ENCODE results near the gene IL31. TPM values are rescaled to one million over a fixed set of nuclear protein-coding genes. Genes with fewer than 3 reads are reported as not detected.
A peak's percentile ranks its signal among the peaks of the same experiment; 100 is the strongest.
"Not testable (repeated sequence)": the region's sequence is repeated elsewhere in the genome, so short reads cannot be mapped to it uniquely, and the experiment has no call there.

Gene IL31
- total and polyA plus RNA-seq, 4 experiments from 2014 or later, result not detected

DNA sequence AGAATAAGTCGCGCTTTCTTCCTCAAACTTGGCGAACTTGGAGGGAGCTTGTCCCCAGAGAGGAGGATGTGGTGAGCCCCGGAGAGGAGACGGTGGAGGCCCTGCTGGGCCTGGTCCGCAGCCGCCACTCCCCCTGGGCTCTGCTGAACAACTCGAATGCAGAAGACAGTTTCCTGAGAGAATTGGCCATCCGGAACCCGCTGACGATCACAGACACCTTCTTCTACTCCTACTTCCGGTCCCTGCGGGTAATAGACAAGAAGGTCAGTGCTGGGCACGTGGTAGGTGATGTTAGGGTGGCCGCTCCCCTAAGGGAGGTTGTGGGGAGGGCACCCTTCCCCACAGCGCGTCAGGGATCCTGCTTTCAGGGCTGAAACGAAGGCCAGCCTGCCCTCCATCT is 10.5 kb upstream of the IL31 start:
- Mint-ChIP-seq H3K4me3 (peak overlapping the region in 5 of 8 donors; percentile 20 to 59 (median 54)), H3K9me3 (no peaks in the 10 kb centered on the region), H3K36me3 (no peaks in the 10 kb centered on the region), H3K27me3 (peaks cover 3 to 6% of the 10 kb centered on the region in 2 donors), H3K4me1 (peaks cover 0 to 8% (median 3%) of the 10 kb centered on the region in 4 donors), H3K27ac (no peak overlapping the region)
- ChIA-PET CTCF (ENCODE audit: partially characterized antibody) (no interaction called here), POLR2A (ENCODE audit: partially characterized antibody) (no interaction called here)
- Histone ChIP-seq H3K36me3 (ENCODE audit: insufficient read depth, low read length) (no peaks in the 10 kb centered on the region), H3K4me1 (ENCODE audit: insufficient read depth, low read length) (no peaks in the 10 kb centered on the region), H3K9me3 (ENCODE audit: control insufficient read depth in 1 of 2, low read length in 2 of 2) (no peaks in the 10 kb centered on the region), H3K4me3 (ENCODE audit: low read length in 2 of 2) (no peak overlapping the region), H3K27me3 (ENCODE audit: insufficient read depth, low read length) (no peaks in the 10 kb centered on the region), H3K27ac (ENCODE audit: low read depth, low read length) (no peak overlapping the region)
- DNase-seq, result no peak
- intact Hi-C loops (cut with micrococcal nuclease), result no loop called here

DNA sequence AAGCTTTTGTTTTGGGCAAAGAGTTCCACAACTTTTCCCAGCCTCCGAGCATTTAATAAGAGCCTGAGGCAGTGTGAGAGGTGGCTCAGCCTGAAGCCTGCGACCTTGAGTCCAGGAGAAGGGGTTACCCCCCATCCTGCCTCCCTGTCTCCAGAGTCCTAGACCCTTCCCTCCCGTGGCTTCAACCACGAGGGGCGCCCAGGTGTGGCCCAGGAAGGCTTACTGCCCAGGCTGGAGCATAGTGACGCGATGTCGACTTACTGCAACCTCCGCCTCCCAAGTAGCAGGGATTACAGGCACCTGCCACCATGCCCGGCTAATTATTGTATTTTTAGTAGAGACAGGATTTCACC is 9.5 kb upstream of the IL31 start:
- Mint-ChIP-seq H3K9me3 (no peaks in the 10 kb centered on the region), H3K27ac (no peak overlapping the region), H3K4me3 (peak overlapping the region in 6 of 8 donors; percentile 8 to 77 (median 27)), H3K4me1 (peaks cover 0 to 8% (median 3%) of the 10 kb centered on the region in 4 donors), H3K27me3 (peaks cover 3 to 6% of the 10 kb centered on the region in 2 donors), H3K36me3 (no peaks in the 10 kb centered on the region)
- Histone ChIP-seq H3K36me3 (ENCODE audit: insufficient read depth, low read length) (no peaks in the 10 kb centered on the region), H3K9me3 (ENCODE audit: control insufficient read depth in 1 of 2, low read length in 2 of 2) (no peaks in the 10 kb centered on the region), H3K27ac (ENCODE audit: low read depth, low read length) (no peak overlapping the region), H3K4me1 (ENCODE audit: insufficient read depth, low read length) (no peaks in the 10 kb centered on the region), H3K27me3 (ENCODE audit: insufficient read depth, low read length) (no peaks in the 10 kb centered on the region), H3K4me3 (ENCODE audit: low read length in 2 of 2) (peak overlapping the region in 1 of 2 donors; percentile 18)
- ChIA-PET POLR2A (ENCODE audit: partially characterized antibody) (interaction anchor here (1.1 to 1.3 kb wide), 2 partner anchors 42 to 95 kb away, joined by 3 to 7 read pairs; partner anchors contain the start of gene DIABLO), CTCF (ENCODE audit: partially characterized antibody) (no interaction called here)
- intact Hi-C loops (cut with micrococcal nuclease), result no loop called here
- no peak for DNase-seq

DNA sequence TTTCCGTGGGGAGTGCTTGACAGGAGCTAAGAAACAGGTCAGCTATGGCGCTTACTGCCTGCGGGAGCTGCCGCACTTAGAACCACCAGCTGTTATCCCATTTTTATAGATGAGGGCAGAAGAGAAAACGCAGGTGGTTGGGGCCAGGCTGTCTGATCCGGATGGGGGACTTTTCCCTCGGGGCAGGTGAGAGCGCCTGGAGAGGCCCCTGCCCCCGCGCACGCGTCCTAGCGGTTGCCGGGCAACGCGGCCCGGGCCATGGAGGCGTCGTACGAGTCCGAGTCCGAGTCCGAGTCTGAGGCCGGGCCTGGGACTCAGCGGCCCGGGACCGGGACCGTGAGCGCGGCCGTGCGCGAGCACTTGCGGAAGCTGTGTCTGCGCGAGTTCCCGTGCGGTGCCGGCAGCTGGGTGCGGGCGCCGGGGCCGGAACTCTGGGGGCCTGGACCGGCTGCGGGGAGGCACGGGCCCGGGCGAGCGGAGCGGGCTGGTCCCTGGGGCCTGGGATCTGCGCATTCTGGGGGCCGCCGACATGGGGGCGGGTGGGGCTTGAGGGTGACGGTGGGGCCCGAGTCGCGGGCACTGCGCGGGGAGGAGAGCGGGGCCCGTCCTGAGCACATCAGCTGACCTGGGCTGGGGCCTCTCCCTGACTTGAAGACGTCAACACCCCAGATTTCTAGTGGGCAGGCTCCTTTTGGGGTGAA is 9.0 kb upstream of the IL31 start, which contains the start of gene LRRC43:
Gene LRRC43, plus strand, starts transcription at position 237 of the 701 bp plus-strand sequence. Its CDS starts 22 bp downstream, at position 259.
- Histone ChIP-seq H3K4me3 (ENCODE audit: low read length in 2 of 2) (peak within 1 kb of the TSS in 1 of 2 donors; percentile 18), H3K9me3 (ENCODE audit: control insufficient read depth in 1 of 2, low read length in 2 of 2) (no peaks in the 10 kb centered on the region), H3K36me3 (ENCODE audit: insufficient read depth, low read length) (no peaks in the 10 kb centered on the region), H3K4me1 (ENCODE audit: insufficient read depth, low read length) (no peaks in the 10 kb centered on the region), H3K27ac (ENCODE audit: low read depth, low read length) (no peak within 1 kb of the TSS), H3K27me3 (ENCODE audit: insufficient read depth, low read length) (no peaks in the 10 kb centered on the region)
- H3K27ac Mint-ChIP-seq, result peak within 1 kb of the TSS in 1 of 7 donors; percentile 22
- H3K36me3 Mint-ChIP-seq, result no peaks in the 10 kb centered on the region
- peak within 1 kb of the TSS; percentile 70 to 91 (median 82) for H3K4me3 Mint-ChIP-seq
- H3K4me1 Mint-ChIP-seq, result peaks cover 0 to 8% (median 3%) of the 10 kb centered on the region in 4 donors
- peak in 3 of 5 donors; percentile 15 to 26 (median 17) for DNase-seq
- intact Hi-C loops (cut with micrococcal nuclease), result no loop called here
- CTCF ChIA-PET (ENCODE audit: partially characterized antibody), result no interaction called here
- POLR2A ChIA-PET (ENCODE audit: partially characterized antibody), result interaction anchor here (1.1 to 1.3 kb wide), 2 partner anchors 43 to 95 kb away, joined by 3 to 7 read pairs; partner anchors contain the start of gene DIABLO
- peaks cover 3 to 6% of the 10 kb centered on the region in 2 donors for H3K27me3 Mint-ChIP-seq
- no peaks in the 10 kb centered on the region for H3K9me3 Mint-ChIP-seq

DNA sequence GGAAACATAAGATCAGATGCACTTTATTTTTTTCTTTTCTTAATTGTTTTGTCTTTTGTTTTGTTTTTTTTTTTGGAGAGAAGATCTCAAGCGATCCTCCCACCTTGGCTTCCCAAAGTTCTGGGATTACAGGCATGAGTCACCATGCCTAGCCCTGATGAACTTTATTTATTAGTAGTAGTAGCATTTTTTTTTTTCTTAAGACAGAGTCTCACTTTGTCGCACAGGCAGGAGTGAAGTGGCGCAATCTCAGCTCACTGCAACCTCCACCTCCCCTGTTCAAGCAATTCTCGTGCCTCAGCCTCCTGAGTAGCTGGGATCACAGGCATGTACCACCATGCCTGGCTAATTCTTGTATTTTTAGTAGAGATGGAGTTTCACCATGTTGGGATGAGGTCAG is 2.5 kb upstream of the IL31 start:
- H3K36me3 ChIP-seq (ENCODE audit: insufficient read depth, low read length); intact Hi-C loops (cut with micrococcal nuclease); H3K36me3 Mint-ChIP-seq; H3K9me3 Mint-ChIP-seq; CTCF ChIA-PET (ENCODE audit: partially characterized antibody); H3K4me1 Mint-ChIP-seq; H3K4me3 ChIP-seq (ENCODE audit: low read length in 2 of 2); H3K9me3 ChIP-seq (ENCODE audit: control insufficient read depth in 1 of 2, low read length in 2 of 2); POLR2A ChIA-PET (ENCODE audit: partially characterized antibody); H3K27me3 Mint-ChIP-seq; H3K27me3 ChIP-seq (ENCODE audit: insufficient read depth, low read length); H3K27ac Mint-ChIP-seq; H3K27ac ChIP-seq (ENCODE audit: low read depth, low read length); DNase-seq; H3K4me1 ChIP-seq (ENCODE audit: insufficient read depth, low read length); H3K4me3 Mint-ChIP-seq: not testable (repeated sequence)

DNA sequence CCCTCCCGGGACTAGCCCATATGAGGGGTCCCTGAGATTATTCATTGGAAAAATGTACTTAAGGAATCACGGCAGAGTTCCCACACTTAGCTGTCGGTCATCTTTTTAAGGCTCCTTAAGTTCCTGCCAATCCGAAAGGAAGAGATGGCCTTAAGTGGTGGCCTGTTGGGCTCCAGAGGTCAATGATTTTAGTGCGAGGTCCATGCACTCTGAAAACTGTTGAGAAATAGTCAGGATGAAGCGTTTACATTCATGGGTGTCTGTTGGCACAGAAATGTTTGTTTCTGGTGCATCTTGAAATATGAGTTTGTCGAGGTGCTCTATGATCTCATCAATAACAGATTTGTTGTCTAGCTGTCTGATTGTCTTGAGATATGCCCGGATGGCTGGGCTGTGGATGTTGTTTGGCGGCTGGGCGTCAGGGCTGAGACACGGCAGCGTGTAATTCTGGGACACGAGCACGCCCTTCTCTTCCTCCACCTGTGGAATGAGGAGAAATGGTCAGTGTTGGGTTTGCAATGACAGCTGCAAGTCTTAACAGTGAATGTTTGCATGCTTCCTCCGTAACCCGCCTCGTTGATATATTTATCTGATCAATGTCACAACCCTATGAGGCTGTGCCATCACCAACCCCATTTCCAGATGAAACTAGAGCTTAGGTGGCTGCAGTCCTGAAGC is 1.6 kb downstream of the IL31 start:
- Mint-ChIP-seq H3K9me3 (peaks cover 0 to 1% (median 0%) of the 10 kb centered on the region in 8 donors), H3K36me3 (no peaks in the 10 kb centered on the region), H3K27ac (no peak overlapping the region), H3K4me3 (no peak overlapping the region), H3K4me1 (peaks cover under 1 to 1% (median under 1%) of the 10 kb centered on the region in 4 donors), H3K27me3 (peaks cover 2% of the 10 kb centered on the region in 2 donors)
- Histone ChIP-seq H3K4me3 (ENCODE audit: low read length in 2 of 2) (no peak overlapping the region), H3K27me3 (ENCODE audit: insufficient read depth, low read length) (no peaks in the 10 kb centered on the region), H3K36me3 (ENCODE audit: insufficient read depth, low read length) (no peaks in the 10 kb centered on the region), H3K4me1 (ENCODE audit: insufficient read depth, low read length) (no peaks in the 10 kb centered on the region), H3K27ac (ENCODE audit: low read depth, low read length) (no peak overlapping the region), H3K9me3 (ENCODE audit: control insufficient read depth in 1 of 2, low read length in 2 of 2) (no peaks in the 10 kb centered on the region)
- no peak for DNase-seq
- ChIA-PET CTCF (ENCODE audit: partially characterized antibody) (interaction anchor here (1.4 kb wide), 1 partner anchor 183 kb away, joined by 3 read pairs; no protein-coding TSS in a partner anchor), POLR2A (ENCODE audit: partially characterized antibody) (no interaction called here)
- intact Hi-C loops (cut with micrococcal nuclease), result no loop called here

DNA sequence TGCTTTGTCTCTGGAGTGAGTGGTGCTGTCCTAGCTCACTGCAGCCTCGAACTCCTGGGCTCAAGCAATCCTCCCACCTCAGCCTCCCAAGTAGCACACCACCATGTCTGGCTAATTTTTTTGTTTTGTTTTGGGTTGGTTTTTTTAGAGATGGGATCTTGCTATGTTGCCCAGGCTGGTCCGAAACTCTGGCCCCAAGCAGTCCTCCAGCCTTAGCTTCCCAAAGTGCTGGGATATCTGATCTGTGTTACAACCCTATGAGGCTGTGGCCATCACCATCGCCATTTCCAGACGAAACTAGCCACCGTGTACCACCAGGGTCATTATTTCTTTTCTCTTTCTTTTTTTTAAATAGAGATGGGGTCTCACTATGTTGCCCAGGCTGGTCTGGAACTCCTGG is 2.6 kb downstream of the IL31 start:
- intact Hi-C loops (cut with micrococcal nuclease), result no loop called here

DNA sequence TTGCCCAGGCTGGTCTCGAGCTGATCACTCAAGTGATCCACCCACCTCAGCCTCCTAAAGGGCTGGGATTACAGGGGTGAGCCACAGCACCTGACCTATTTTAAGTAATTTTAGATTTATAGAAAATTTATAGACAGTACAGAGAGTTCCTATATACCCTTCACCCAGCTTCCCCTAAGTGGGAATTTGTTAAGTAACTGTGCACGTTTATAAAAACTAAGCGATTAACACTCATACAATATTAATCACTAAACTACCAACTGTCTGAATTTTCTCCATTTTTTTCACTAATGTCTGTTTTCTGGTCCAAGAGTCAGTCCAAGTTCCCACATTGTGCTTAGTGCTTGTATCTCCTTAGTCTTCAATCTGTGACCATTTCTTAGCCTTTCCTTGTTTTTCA is 5.5 kb downstream of the IL31 start:
- Histone ChIP-seq H3K4me3 (ENCODE audit: low read length in 2 of 2) (no peak overlapping the region), H3K4me1 (ENCODE audit: insufficient read depth, low read length) (peaks cover 6% of the 10 kb centered on the region), H3K27ac (ENCODE audit: low read depth, low read length) (no peak overlapping the region), H3K36me3 (ENCODE audit: insufficient read depth, low read length) (no peaks in the 10 kb centered on the region), H3K27me3 (ENCODE audit: insufficient read depth, low read length) (no peaks in the 10 kb centered on the region), H3K9me3 (ENCODE audit: control insufficient read depth in 1 of 2, low read length in 2 of 2) (no peaks in the 10 kb centered on the region)
- ChIA-PET CTCF (ENCODE audit: partially characterized antibody) (interaction anchor here (0.9 kb wide), 1 partner anchor 24 kb away, joined by 3 read pairs; no protein-coding TSS in a partner anchor), POLR2A (ENCODE audit: partially characterized antibody) (no interaction called here)
- Mint-ChIP-seq H3K27me3 (peaks cover 2 to 7% of the 10 kb centered on the region in 2 donors), H3K36me3 (no peaks in the 10 kb centered on the region), H3K9me3 (no peaks in the 10 kb centered on the region), H3K4me3 (no peak overlapping the region), H3K27ac (no peak overlapping the region), H3K4me1 (peaks cover 7 to 10% (median 10%) of the 10 kb centered on the region in 4 donors)
- intact Hi-C loops (cut with micrococcal nuclease), result no loop called here
- no peak for DNase-seq

More for the DNA sequence above, 2.6 kb downstream of the IL31 start:
- no peaks in the 10 kb centered on the region for H3K9me3 ChIP-seq (ENCODE audit: control insufficient read depth in 1 of 2, low read length in 2 of 2)
- peaks cover 0 to 1% (median 0%) of the 10 kb centered on the region in 8 donors for H3K9me3 Mint-ChIP-seq
- no peak overlapping the region for H3K27ac Mint-ChIP-seq
- DNase-seq, result no peak
- H3K36me3 ChIP-seq (ENCODE audit: insufficient read depth, low read length), result no peaks in the 10 kb centered on the region
- H3K27me3 Mint-ChIP-seq, result peaks cover 2 to 9% of the 10 kb centered on the region in 2 donors
- POLR2A ChIA-PET (ENCODE audit: partially characterized antibody), result no interaction called here
- H3K4me1 Mint-ChIP-seq, result peaks cover 7 to 10% (median 9%) of the 10 kb centered on the region in 4 donors
- H3K4me3 Mint-ChIP-seq, result no peak overlapping the region
- H3K27me3 ChIP-seq (ENCODE audit: insufficient read depth, low read length), result no peaks in the 10 kb centered on the region
- H3K4me3 ChIP-seq (ENCODE audit: low read length in 2 of 2), result no peak overlapping the region
- no peak overlapping the region for H3K27ac ChIP-seq (ENCODE audit: low read depth, low read length)
- H3K4me1 ChIP-seq (ENCODE audit: insufficient read depth, low read length), result peaks cover 6% of the 10 kb centered on the region
- no peaks in the 10 kb centered on the region for H3K36me3 Mint-ChIP-seq
- CTCF ChIA-PET (ENCODE audit: partially characterized antibody), result no interaction called here

Data from CD4-positive, alpha-beta memory T cell (primary cell).